HepG2 (cell line): ENCODE results near the gene STX1B. TPM values are rescaled to one million over a fixed set of nuclear protein-coding genes. Genes with fewer than 3 reads are reported as not detected.

ENCODE experiments used
- ATF5 ChIP-seq: sonication (generic); formaldehyde crosslinking; IDR thresholded peaks from 2 replicates; pipeline ENCODE4 v1.4.0; 2020; ENCODE audit warnings: mild to moderate bottlenecking, low read depth, missing genetic modification reagents
- EP300 ChIP-seq, 3 experiments: sonication (generic) in 1 of 3; formaldehyde crosslinking in 1 of 3; IDR thresholded peaks; 2 replicates each; pipeline versions ENCODE4 v1.5.1 to v1.6.1; 2011 to 2020; ENCODE audit warnings: low read depth in 2 of 3, low read length in 2 of 3, borderline replicate concordance in 1 of 3, improper control_type of control experiment in 1 of 3, mild to moderate bottlenecking in 1 of 3, missing genetic modification reagents in 1 of 3, moderate library complexity in 1 of 3
- FIP1L1 ChIP-seq: fragments of 200-400 bp; formaldehyde crosslinking; IDR thresholded peaks from 2 replicates; pipeline ENCODE4 v1.6.1; 2018; ENCODE audit warnings: low read depth, mild to moderate bottlenecking, low read length, moderate library complexity, borderline replicate concordance; ENCODE audit not compliant: insufficient read depth
- FOXK1 ChIP-seq: sonication (generic); formaldehyde crosslinking; IDR thresholded peaks from 2 replicates; pipeline ENCODE4 v1.4.0; 2020; ENCODE audit warnings: low read depth, missing genetic modification reagents, borderline replicate concordance
- HMG20A ChIP-seq: IDR thresholded peaks from 2 replicates; pipeline ENCODE4 v1.6.1; 2016; ENCODE audit warnings: borderline replicate concordance
- KLF16 ChIP-seq, 2 experiments: sonication (generic) in 1 of 2; formaldehyde crosslinking in 1 of 2; IDR thresholded peaks; 2 replicates each; pipeline versions ENCODE4 v1.6.1 to v1.8.0; 2016 to 2023; ENCODE audit warnings: missing genetic modification reagents in 2 of 2, missing compliant biosample characterization in 1 of 2
- NFKB2 ChIP-seq: sonication (generic); formaldehyde crosslinking; IDR thresholded peaks from 2 replicates; pipeline ENCODE4 v1.4.0; 2020; ENCODE audit warnings: missing genetic modification reagents, borderline replicate concordance
- RARA ChIP-seq: IDR thresholded peaks from 2 replicates; pipeline ENCODE4 v1.6.1; 2016; ENCODE audit warnings: missing genetic modification reagents, missing compliant biosample characterization
- SOX5 ChIP-seq: IDR thresholded peaks from 2 replicates; pipeline ENCODE4 v1.6.1; 2016; ENCODE audit warnings: borderline replicate concordance
- ZBTB40 ChIP-seq, 2 experiments: fragments of 450-650 bp in 1 of 2; sonication (generic) in 1 of 2; formaldehyde crosslinking in 1 of 2; IDR thresholded peaks; 2 replicates each; pipeline versions ENCODE4 v1.6.1 to v1.8.0; 2016 to 2022; ENCODE audit warnings: antibody characterized with exemption in 1 of 2, mild to moderate bottlenecking in 1 of 2, missing genetic modification reagents in 1 of 2
- ZNF18 ChIP-seq: sonication (generic); formaldehyde crosslinking; IDR thresholded peaks from 2 replicates; pipeline ENCODE4 v1.8.0; 2022; ENCODE audit warnings: mild to moderate bottlenecking, missing genetic modification reagents; ENCODE audit not compliant: insufficient replicate concordance
- ZNF276 ChIP-seq: sonication (generic); formaldehyde crosslinking; IDR thresholded peaks from 2 replicates; pipeline ENCODE4 v1.4.0; 2020; ENCODE audit warnings: mild to moderate bottlenecking, low read depth, missing genetic modification reagents
- ZNF468 ChIP-seq: sonication (generic); formaldehyde crosslinking; IDR thresholded peaks from 2 replicates; pipeline ENCODE4 v1.8.0; 2022; ENCODE audit warnings: mild to moderate bottlenecking, moderate library complexity, missing genetic modification reagents
- ZNF558 ChIP-seq: sonication (generic); formaldehyde crosslinking; IDR thresholded peaks from 2 replicates; pipeline ENCODE4 v1.9.0; 2022; ENCODE audit warnings: mild to moderate bottlenecking, missing genetic modification reagents, borderline replicate concordance
- ZNF598 ChIP-seq: sonication (generic); formaldehyde crosslinking; IDR thresholded peaks from 2 replicates; pipeline ENCODE4 v1.5.1; 2020; ENCODE audit warnings: mild to moderate bottlenecking, missing genetic modification reagents, borderline replicate concordance
- polyA plus RNA-seq, 8 experiments: library from polyadenylated mRNA; depleted of rRNA in 3 of 8; stranded (reverse) in 7 of 8; unstranded in 1 of 8; fragments of >200 nt; fragmentation: Illumina TruSeq in 4 of 8; extraction: Trizol in 4 of 8; gene quantifications; 2 replicates each; pipeline versions ENCODE4 v1.2.1 to v1.2.3, GENCODE V29; 2011 to 2016; ENCODE audit warnings: low read depth in 4 of 8, missing spikeins in 1 of 8, mixed read lengths in 1 of 8; ENCODE audit not compliant: insufficient read depth in 1 of 8
- total RNA-seq, 5 experiments: library from RNA; depleted of rRNA; stranded (reverse); fragments of >200 nt; fragmentation: Illumina TruSeq; extraction: Trizol; gene quantifications; 2 replicates each; pipeline ENCODE4 v1.2.3, GENCODE V29; 2016; ENCODE audit warnings: low read depth in 1 of 5

Gene STX1B
- total and polyA plus RNA-seq, 2 of the 13 experiments (the other 11 are each of a cell fraction or from before 2014, with no cell fraction given) = 2.1 to 3.0 TPM

GRCh38 chr16:30954993-30955392 lies 55.4 kb downstream of the STX1B start (continued):
- TF ChIP-seq ZNF276 (CRISPR knock-in tag) (0 out of 2 replicates have a peak, but pooled peaks have one; percentile 29), RARA (peak; percentile 68; the same call in 1 of the 2 replicates), ZNF18 (CRISPR knock-in tag) (peak; percentile 50), KLF16 (CRISPR knock-in tag; IDR thresholded peaks at IDR 0.05) (no peak), ZNF468 (CRISPR knock-in tag) (no peak), FIP1L1 (no peak), HMG20A (CRISPR knock-in tag) (peak; percentile 27; the same call in 1 of the 2 replicates), ZBTB40 (IDR thresholded peaks at IDR 0.05) (no peak), ZBTB40 (CRISPR knock-in tag; IDR thresholded peaks at IDR 0.05) (no peak), ATF5 (CRISPR knock-in tag) (no peak), SOX5 (no peak), EP300 (IDR thresholded peaks at IDR 0.05; ENCODE audit: low read depth in 2 of 2, low read length in 2 of 2) (peak in 1 of 2 experiments; percentile 39; a peak in 2 of 4 replicates), EP300 (CRISPR knock-in tag; IDR thresholded peaks at IDR 0.05; ENCODE audit: borderline replicate concordance) (no peak), ZNF598 (CRISPR knock-in tag) (no peak), FOXK1 (CRISPR knock-in tag) (no peak), NFKB2 (CRISPR knock-in tag) (no peak), ZNF558 (CRISPR knock-in tag) (no peak)
